AG09309 (cell line): ENCODE data around the gene GRP.

Experiments used
- DNase-seq: peaks from one replicate; pipeline ENCODE4 v3.0.0-alpha.2; 2010; ENCODE audit warnings: low read depth
- H3K4me3 ChIP-seq: 2 replicates; pipeline ENCODE4 v1.5.1; 2011; ENCODE audit warnings: mild to moderate bottlenecking, low read depth, low read length, moderate library complexity; ENCODE audit not compliant: control insufficient read depth
- TF ChIP-seq, protein P1 (sequence below): IDR thresholded peaks from 2 replicates; pipeline ENCODE4 v1.5.1; 2011; ENCODE audit warnings: mild to moderate bottlenecking, low read depth, low read length, inconsistent platforms; ENCODE audit not compliant: insufficient read depth, control insufficient read depth; ENCODE audit errors: missing control alignments

GRP gene

DNA sequence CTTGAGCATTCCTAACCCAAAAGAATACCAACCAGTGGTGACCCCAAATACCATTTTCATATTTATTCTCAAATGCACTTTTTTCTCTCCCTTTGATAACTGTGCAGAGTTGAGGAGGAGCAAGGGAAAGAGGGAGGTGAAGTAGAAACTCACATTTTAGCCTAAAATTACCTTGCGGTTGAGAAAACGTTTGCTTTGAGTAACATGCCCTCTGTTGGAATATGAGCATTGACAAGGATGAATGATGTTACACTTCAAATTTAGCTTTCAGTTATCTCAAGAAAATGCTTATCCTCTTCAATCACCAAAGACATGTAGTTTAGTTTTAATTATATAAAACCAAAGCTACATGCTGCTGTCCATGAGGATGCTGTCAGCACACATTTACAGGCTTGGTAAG is 2.4 kb downstream of the GRP start:
- no peak overlapping the region for H3K4me3 ChIP-seq
- no peak for DNase-seq
- TF ChIP-seq, protein P1, sequence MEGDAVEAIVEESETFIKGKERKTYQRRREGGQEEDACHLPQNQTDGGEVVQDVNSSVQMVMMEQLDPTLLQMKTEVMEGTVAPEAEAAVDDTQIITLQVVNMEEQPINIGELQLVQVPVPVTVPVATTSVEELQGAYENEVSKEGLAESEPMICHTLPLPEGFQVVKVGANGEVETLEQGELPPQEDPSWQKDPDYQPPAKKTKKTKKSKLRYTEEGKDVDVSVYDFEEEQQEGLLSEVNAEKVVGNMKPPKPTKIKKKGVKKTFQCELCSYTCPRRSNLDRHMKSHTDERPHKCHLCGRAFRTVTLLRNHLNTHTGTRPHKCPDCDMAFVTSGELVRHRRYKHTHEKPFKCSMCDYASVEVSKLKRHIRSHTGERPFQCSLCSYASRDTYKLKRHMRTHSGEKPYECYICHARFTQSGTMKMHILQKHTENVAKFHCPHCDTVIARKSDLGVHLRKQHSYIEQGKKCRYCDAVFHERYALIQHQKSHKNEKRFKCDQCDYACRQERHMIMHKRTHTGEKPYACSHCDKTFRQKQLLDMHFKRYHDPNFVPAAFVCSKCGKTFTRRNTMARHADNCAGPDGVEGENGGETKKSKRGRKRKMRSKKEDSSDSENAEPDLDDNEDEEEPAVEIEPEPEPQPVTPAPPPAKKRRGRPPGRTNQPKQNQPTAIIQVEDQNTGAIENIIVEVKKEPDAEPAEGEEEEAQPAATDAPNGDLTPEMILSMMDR: no peak

DNA sequence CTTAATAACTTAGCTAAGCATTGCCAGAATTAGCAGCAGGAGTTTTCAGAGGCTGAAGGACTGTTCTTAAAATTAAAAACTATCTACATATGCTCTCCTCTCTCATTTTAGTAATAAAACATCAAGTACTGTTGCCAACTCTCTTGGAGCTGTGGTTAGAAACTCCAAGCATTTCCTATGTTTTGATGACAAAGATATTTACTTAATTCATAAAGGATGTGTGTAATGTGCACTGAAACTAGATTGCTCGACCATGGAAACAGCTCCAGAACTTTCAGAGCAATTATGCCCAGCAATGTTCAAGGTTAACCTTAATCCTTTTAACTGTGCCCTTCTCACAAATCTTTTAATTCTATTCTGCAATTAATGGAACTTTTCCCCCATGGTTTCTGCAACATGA is 8.4 kb downstream of the GRP start:
- peak; percentile 59 for DNase-seq
- TF ChIP-seq, protein P1: no peak
- no peak overlapping the region for H3K4me3 ChIP-seq

DNA sequence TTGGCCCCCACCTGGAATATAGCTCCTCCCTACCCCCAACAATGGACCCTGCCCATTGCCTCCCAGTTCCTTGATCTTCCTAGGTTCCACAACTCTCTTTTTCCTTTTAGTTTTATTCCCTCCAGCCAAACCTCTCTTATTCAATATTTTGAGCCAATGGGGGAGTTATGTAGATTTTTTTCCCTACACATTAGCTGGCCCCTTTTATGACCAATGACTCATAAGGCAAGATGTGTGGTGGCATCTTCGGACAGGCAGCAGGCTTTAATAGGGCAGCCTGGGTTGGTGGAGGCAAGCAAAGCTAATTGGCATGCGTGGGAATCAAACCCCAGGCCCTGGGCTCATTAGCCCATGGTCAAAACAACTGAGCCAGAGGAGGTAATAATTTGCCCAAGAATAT is 9.2 kb downstream of the GRP start:
- no peak overlapping the region for H3K4me3 ChIP-seq
- TF ChIP-seq, protein P1: no peak
- DNase-seq: no peak

DNA sequence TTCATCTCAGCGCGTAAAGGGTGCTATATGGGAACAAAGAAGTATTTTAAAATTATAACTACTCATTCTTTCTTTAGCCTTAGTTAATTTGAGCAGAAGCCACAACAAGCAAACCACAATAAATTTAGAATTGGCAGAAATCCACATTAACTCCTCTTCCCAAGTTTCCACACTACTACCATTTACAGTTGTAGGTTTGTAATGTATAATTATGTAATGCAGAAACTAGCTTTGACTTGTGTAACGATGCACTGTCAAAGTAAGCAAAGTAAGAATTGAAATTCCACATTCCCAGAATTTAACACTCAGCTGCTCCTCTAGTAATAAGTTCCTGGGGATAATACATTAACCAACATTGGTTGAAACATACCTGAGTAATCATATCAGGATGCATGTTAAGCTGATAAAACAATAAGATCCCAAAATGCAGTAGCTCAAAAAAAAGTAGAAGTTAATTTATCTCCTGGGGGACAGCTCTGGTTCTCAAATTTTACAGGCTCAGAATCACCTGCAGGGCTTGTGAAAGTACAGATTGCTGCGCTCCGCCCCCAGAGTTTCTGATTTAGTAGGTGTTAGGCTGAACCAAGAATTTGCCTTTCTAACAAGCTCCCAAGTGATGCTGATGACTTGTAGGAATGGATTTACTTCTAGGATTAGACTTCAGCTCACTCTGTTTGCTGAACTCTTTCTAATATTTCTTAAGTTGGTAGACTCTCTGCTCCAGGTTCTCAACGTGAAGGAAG is 9.9 kb downstream of the GRP start:
- H3K4me3 ChIP-seq: no peak overlapping the region
- DNase-seq: no peak
- TF ChIP-seq, protein P1: no peak

DNA sequence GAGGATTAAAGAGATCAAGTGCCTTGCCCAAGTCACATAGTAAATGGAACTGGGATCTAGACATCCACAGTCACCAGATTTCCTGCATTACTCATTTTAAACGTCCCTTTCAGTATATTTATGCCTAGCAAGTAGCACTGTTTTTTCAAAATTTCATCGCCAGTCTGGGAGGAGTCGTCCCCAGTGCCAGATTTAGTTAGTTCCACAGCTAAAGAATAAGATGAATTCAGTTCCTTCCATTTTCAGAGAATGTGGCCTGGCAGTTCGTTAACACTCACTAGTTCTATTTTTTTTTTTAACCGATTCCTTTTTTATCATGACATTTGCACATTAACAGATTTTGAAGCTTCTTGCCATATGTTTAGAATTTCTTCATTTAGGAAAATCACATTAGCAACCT is 11.2 kb downstream of the GRP start:
- no peak overlapping the region for H3K4me3 ChIP-seq
- TF ChIP-seq, protein P1: no peak
- no peak for DNase-seq

DNA sequence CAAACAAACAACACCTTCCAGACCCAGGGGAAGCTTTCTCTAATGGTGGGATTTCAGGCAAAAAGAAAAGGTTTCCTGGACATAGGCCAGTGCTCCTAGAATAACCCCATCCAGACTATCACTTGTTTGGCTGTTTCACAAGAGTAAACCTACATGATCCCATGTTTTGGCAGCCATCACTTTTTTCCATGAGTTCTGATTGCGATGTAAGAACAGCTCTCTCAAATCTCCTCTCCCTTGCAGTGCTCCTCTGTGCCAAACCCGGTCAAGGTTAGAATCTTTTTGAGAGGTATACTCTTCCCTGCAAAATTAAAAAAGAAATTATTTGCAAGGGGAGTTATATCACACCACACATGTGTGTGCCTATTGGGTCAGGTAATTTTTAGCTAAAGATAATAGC is 11.9 kb downstream of the GRP start:
- TF ChIP-seq, protein P1: no peak
- H3K4me3 ChIP-seq: no peak overlapping the region
- no peak for DNase-seq
